Stimulated activated CD4-positive, alpha-beta T cell treated with anti-CD3 and anti-CD28 coated beads, Interleukin-4, amount 100 ng/mL, for 4 hours (primary cell): ENCODE measurements around the gene TSPEAR.
A peak's percentile ranks its signal among the peaks of the same experiment; 100 is the strongest.
"Not testable (repeated sequence)": the region's sequence is repeated elsewhere in the genome, so short reads cannot be mapped to it uniquely, and the experiment has no call there.

Source experiments
- DNase-seq, 2 experiments: peaks; one replicate each; pipeline ENCODE4 v3.0.0-alpha.2; 2020

Gene TSPEAR

DNA sequence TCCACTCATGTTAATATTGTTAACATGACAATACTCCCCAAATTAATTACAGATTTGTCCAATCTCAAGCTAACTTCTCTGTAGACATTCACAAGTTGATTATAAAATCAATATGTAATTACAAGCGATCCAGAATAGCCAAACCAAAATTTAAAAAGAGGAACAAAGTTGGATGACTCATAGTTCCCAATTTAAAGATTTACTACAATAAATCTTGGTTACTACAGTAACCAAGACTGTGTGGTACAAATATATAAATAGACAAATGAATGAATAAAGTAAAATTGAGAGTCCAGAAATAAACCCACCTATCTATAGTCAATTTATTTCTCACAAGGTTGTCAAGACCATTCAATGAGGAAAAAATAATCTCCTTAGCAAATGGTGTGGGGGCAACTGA lies 145.0 kb downstream of the TSPEAR start:
- no peak for DNase-seq

DNA sequence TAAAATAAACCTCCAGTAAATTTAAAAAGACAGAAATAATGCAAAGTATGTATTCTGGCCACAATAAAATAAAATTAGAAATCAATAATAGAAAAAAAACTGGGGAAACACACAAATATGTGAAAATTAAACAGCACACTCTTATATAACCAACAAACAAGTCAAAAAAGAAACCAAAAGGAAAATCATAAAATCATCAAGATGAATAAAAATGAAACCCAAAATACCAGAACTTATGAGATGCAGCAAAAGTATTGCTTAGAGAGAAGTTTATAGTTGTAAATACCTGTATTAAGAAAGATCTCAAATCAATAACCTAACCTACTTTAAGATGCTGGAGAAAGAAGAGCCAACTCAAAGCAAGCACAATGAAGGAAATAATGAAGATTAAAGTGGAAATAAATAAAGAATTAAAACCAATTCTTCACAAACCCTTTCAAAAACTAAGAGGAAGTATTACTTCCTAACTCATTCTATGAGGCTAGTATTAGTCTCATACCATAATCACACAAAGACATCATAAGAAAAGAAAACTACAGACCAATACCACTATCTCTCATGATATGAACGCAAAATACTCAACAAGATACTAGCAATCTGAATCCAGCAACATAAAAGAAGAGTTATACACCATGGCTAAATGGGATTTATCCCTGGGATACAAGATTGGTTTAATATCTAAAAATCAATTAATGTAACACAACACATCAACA lies 146.3 kb downstream of the TSPEAR start:
- no peak for DNase-seq

DNA sequence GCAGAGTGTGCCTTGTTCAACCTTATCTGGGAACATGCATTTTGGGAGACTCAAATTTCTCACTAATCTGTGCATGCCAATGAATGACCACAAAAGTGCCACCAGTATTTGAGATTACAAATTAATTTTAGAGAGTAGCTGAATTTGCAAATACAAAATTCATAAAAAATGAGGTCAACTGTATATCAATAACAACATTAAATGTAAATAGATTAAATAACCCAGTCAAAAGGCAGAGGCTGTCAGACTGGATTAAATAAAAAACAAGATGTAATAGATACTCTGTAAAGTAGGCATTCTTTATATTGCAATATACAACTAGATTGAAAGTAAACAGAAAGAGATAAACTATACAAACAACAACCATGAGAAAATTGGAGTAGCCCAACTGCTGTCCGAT lies 147.3 kb downstream of the TSPEAR start:
- no peak for DNase-seq

GRCh38 chr21:44558695-44559094 lies 152.7 kb downstream of the TSPEAR start, which contains the start of gene KRTAP10-3:
KRTAP10-3 (minus strand) TSS chr21:44558795; CDS start chr21:44558715, 80 bp downstream.
- no peak for DNase-seq

- DNase-seq = not testable (repeated sequence)
These were observed 153.1 kb downstream of the TSPEAR start for GRCh38 chr21:44558329-44558675.

- no peak for DNase-seq
These were observed 153.7 kb downstream of the TSPEAR start for GRCh38 chr21:44557491-44558328.

DNA sequence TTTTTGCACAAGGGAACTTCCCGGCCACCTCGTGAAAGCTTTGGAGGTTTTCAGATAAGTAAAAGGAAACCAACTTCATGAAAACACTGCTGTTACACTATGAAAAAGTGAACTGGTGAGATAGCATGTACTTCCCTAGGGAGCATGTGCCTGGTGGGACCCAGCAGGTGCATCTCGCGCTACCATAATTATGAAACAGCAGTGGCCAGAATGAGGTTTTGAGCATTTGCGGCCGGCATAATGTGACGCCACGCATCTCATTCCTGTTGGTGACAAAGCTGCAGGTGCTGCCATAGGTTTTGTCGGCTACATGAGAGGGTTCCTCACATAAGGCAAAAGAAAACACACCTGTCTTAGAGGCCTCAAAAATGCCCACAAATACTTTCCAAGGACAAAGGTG lies 154.5 kb downstream of the TSPEAR start:
- DNase-seq = no peak

GRCh38 chr21:44555200-44555875 lies 156.0 kb downstream of the TSPEAR start:
- DNase-seq = no peak

DNA sequence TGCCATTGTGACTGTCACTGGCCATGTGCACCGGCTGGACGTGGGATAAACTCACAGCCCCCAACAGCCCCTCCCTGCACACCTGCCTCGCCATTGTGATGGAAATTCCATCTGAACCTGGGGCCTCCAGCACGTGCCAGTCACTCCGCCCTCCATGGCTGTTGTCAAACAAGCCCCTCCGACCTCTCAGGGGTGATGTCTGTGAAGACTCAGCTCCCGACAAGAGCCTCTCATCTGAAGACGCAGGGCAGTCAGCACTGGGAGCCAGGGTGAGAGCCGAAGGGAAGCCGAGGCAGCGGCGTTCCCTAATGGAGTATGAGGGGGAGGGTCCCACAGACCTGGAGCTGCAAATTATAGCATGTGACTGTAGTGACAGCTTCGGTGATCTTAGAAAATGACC lies 158.7 kb downstream of the TSPEAR start:
- no peak for DNase-seq

DNA sequence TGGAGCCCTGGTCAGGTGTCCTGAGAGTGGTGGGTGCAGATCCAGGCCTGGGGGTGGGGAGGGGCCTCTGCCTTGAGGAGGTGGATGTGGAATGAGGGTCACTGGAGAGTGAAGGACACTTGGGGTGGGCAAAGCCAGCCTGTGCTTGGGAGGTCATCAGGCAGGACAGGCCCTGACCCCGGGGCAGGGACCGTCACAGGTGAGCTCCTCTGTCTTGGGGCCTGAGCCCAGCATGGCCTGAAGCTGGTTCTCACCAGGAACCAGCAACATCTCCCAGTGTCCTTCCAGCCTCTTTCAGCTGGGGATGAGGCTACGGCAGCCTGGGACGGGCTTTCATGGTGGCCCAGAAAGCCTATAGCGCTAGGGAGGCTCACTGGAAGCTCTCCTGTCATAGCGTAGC lies 159.2 kb downstream of the TSPEAR start:
- DNase-seq = no peak

GRCh38 chr21:44551340-44551961 lies 159.9 kb downstream of the TSPEAR start, which contains the start of gene KRTAP10-2:
KRTAP10-2 (minus strand) TSS chr21:44551505; CDS start chr21:44551458, 47 bp downstream.
- DNase-seq = no peak

GRCh38 chr21:44550807-44551206 lies 160.6 kb downstream of the TSPEAR start:
- no peak for DNase-seq

GRCh38 chr21:44550285-44550684 lies 161.1 kb downstream of the TSPEAR start:
- not testable (repeated sequence) for DNase-seq

GRCh38 chr21:44549525-44550211 lies 161.7 kb downstream of the TSPEAR start:
- no peak for DNase-seq

DNA sequence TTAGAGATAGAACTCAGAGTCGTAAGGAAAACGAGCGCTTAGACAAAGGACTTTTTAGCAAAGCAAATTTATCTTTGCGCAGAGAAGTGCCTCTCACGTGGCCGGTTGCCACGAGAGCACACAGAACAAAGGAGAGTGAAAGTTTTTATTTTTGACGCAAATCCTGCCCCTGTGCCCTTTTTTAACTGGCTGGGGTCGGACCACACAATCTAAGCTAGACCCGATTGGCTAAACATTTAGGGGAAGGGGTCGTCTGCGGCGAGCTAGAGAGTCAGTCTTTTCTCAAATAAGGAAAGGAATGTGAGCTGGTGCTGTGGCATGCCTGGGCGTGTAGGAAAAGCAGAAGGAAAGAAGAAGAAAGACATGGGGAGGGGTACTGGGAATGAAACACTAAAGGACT lies 162.4 kb downstream of the TSPEAR start:
- DNase-seq = no peak

- no peak for DNase-seq
These were observed 163.0 kb downstream of the TSPEAR start for GRCh38 chr21:44548381-44548780.

- peak in 1 of 2 experiments; percentile 12 for DNase-seq
These were observed 163.6 kb downstream of the TSPEAR start for GRCh38 chr21:44547656-44548331.

DNA sequence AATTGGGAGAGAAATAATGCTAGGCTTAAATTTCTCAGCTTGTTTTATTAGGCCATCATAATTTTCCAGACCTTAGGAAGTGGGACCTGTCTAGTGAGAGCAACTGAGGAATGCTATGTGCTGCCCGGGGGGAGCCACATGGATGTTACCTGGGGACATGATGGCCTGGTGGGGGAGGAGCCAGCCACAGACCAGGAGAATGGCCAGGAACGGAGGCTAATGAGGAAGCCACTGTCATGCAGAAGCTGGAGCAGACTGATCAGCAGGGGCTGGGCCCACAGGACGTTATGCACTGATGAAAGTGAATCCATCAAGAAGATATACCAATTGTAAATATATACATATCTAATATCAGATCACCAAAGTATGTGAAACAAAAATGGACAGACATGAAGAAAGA lies 166.8 kb downstream of the TSPEAR start:
- no peak for DNase-seq

- DNase-seq = no peak
These were observed 168.7 kb downstream of the TSPEAR start for GRCh38 chr21:44542716-44543115.

DNA sequence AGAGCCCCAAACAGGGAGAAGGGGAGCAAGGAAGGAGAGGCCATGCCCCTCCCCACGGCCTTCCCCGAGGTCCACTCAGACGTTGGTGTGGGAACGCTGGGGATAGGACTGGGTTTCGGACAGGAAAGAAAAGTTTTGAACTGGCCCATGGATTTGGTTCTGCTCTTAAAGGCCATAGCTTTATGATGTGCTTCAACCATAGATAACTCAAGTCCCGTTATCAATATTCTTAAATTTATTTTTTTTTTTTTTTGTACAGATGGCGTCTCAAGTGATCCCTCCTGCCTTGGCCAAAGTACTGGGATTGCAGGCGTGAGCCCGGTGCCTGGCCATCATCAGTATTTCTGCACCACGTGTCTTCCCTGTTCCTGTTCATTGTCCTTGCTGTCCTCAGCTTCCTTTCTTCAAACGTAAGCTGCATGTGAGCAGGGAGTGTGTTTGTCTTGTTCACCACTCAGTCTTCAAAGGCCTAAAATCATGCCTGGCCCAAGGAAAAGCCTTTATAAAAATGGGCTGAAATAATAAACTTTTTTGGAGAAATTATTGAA lies 170.6 kb downstream of the TSPEAR start:
- DNase-seq = no peak

DNA sequence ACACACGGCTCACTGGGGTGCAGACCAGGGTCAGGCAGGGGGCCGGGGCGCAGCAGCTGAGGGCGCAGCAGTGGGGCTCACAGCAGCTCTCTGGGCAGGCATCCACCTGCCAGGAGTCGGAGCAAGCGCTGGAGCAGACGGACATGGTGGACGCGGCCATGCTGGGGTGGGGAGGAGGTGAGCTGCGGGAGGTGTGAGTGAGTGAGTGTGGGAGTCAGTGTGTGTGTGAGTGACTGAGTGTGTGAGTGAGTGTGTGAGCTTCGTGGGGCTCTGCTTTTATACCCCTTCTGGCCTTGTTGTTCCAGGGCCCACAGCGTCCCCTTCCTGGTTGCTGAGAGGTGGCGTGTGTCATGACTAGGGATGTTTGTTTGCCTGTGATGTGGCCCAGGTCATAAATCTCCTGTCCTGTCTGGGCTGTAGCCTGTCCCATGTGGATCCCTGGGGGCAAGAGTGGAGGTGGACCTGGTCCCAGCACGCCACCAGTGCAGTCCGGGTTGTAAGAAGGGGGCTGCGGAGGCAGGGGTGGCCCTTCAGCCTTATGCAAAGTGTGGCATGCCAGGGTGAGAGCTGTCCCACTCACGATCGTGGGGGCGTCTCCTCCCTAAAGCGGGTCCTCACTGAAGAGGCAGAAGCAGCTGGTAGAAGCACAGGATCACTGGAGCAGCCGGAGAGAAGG lies 171.2 kb downstream of the TSPEAR start, which contains the start of gene KRTAP10-1:
Gene KRTAP10-1, minus strand, starts transcription at position 205 of the 676 bp plus-strand sequence. Its CDS starts 45 bp downstream, at position 160.
- no peak for DNase-seq
